DND-41 (cell line): ENCODE data around the gene BNC1.

Experiments used
- ATAC-seq: fragments of 200-7000 bp; cut with Tn5 transposase; 3 replicates; pipeline ENCODE4 v1.9.1; 2021; ENCODE audit warnings: low read depth; ENCODE audit not compliant: insufficient read depth
- DNase-seq: peaks from one replicate; pipeline ENCODE4 v3.0.0-alpha.2; 2020
- H2AFZ ChIP-seq: 2 replicates; pipeline ENCODE4 v1.6.0; 2012; ENCODE audit warnings: low read depth, low read length
- H3K27ac ChIP-seq: 2 replicates; pipeline ENCODE4 v1.5.1; 2012; ENCODE audit warnings: low read length, inconsistent platforms
- H3K27me3 ChIP-seq: fragments of 200-600 bp; sonication (generic); 2 replicates; pipeline ENCODE4 v1.6.0; 2012; ENCODE audit warnings: low read length, mild to moderate bottlenecking, inconsistent platforms; ENCODE audit not compliant: insufficient read depth, poor library complexity
- H3K36me3 ChIP-seq: 2 replicates; pipeline ENCODE4 v1.5.1; 2012; ENCODE audit warnings: low read length, inconsistent platforms; ENCODE audit not compliant: insufficient read depth
- H3K4me1 ChIP-seq: 2 replicates; pipeline ENCODE4 v1.5.1; 2012; ENCODE audit warnings: mild to moderate bottlenecking, low read length; ENCODE audit not compliant: insufficient read depth
- H3K4me2 ChIP-seq: 2 replicates; pipeline ENCODE4 v1.6.0; 2012; ENCODE audit warnings: mild to moderate bottlenecking, moderate library complexity, low read length, inconsistent platforms; ENCODE audit not compliant: insufficient read depth
- H3K4me3 ChIP-seq, 2 experiments: fragments of 200-600 bp in 1 of 2; shearing (Covaris generic) in 1 of 2; 2 replicates each; pipeline ENCODE4 v1.5.1; 2012 to 2016; ENCODE audit warnings: inconsistent platforms in 2 of 2, low read length in 2 of 2, mild to moderate bottlenecking in 2 of 2, low read depth in 1 of 2, moderate library complexity in 1 of 2
- H3K79me2 ChIP-seq: 2 replicates; pipeline ENCODE4 v1.6.0; 2012; ENCODE audit warnings: low read length, inconsistent platforms; ENCODE audit not compliant: insufficient read depth
- H3K9ac ChIP-seq: 2 replicates; pipeline ENCODE4 v1.6.0; 2012; ENCODE audit warnings: low read depth, mild to moderate bottlenecking, inconsistent platforms, low read length, moderate library complexity
- H3K9me3 ChIP-seq: 2 replicates; pipeline ENCODE4 v1.5.1; 2012; ENCODE audit warnings: low read length, moderate library complexity, mild to moderate bottlenecking, inconsistent platforms; ENCODE audit not compliant: insufficient read depth, severe bottlenecking
- H4K20me1 ChIP-seq: 2 replicates; pipeline ENCODE4 v1.6.0; 2012; ENCODE audit warnings: low read length; ENCODE audit not compliant: insufficient read depth
- CTCF ChIP-seq: IDR thresholded peaks from 2 replicates; pipeline ENCODE4 v1.5.1; 2012; ENCODE audit warnings: borderline replicate concordance, low read length, moderate library complexity, mild to moderate bottlenecking; ENCODE audit not compliant: poor library complexity, severe bottlenecking; ENCODE audit errors: extremely low read depth
- EZH2 ChIP-seq: IDR thresholded peaks from 3 replicates; pipeline ENCODE4 v1.6.1; 2012; ENCODE audit warnings: borderline replicate concordance, low read depth, mild to moderate bottlenecking, moderate library complexity, low read length, inconsistent platforms; ENCODE audit not compliant: severe bottlenecking

Gene BNC1

GRCh38 chr15:83287541-83288027 is 3.1 kb upstream of the BNC1 start:
- DNase-seq (no peak), ATAC-seq (no peak)
- Histone ChIP-seq H4K20me1 (no peaks in the 10 kb centered on the region), H3K4me3 (no peak overlapping the region), H3K79me2 (no peaks in the 10 kb centered on the region), H3K27ac (no peak overlapping the region), H3K9me3 (no peaks in the 10 kb centered on the region), H3K27me3 (peaks cover 2% of the 10 kb centered on the region), H2AFZ (no peak overlapping the region), H3K9ac (no peak overlapping the region), H3K36me3 (no peaks in the 10 kb centered on the region), H3K4me1 (no peaks in the 10 kb centered on the region), H3K4me2 (no peak overlapping the region)
- TF ChIP-seq EZH2 (no peak), CTCF (no peak)

- no peaks in the 10 kb centered on the region for H3K4me1 ChIP-seq
- peaks cover 2% of the 10 kb centered on the region for H3K27me3 ChIP-seq
- H4K20me1 ChIP-seq = no peaks in the 10 kb centered on the region
- no peaks in the 10 kb centered on the region for H3K36me3 ChIP-seq
- ATAC-seq (no peak), DNase-seq (no peak)
- no peak overlapping the region for H3K4me2 ChIP-seq
- H2AFZ ChIP-seq = no peak overlapping the region
- H3K9ac ChIP-seq = no peak overlapping the region
- H3K79me2 ChIP-seq = no peaks in the 10 kb centered on the region
- TF ChIP-seq CTCF (no peak), EZH2 (no peak)
- no peaks in the 10 kb centered on the region for H3K9me3 ChIP-seq
- H3K27ac ChIP-seq = no peak overlapping the region
- H3K4me3 ChIP-seq = no peak overlapping the region
Measured at GRCh38 chr15:83285979-83286553, 1.6 kb upstream of the BNC1 start.

GRCh38 chr15:83285284-83285978 is 967 bp upstream of the BNC1 start:
- H3K4me3 ChIP-seq = no peak overlapping the region
- H3K9me3 ChIP-seq = no peaks in the 10 kb centered on the region
- H3K27ac ChIP-seq = no peak overlapping the region
- no peaks in the 10 kb centered on the region for H3K36me3 ChIP-seq
- no peaks in the 10 kb centered on the region for H3K4me1 ChIP-seq
- peaks cover 6% of the 10 kb centered on the region for H3K27me3 ChIP-seq
- TF ChIP-seq EZH2 = no peak
- no peak for TF ChIP-seq CTCF
- no peak overlapping the region for H3K4me2 ChIP-seq
- no peak for ATAC-seq
- DNase-seq = no peak
- no peaks in the 10 kb centered on the region for H3K79me2 ChIP-seq
- H4K20me1 ChIP-seq = no peaks in the 10 kb centered on the region
- no peak overlapping the region for H3K9ac ChIP-seq
- H2AFZ ChIP-seq = no peak overlapping the region
